OCI-LY3 (cell line): ENCODE results near the gene SNF8.

Source experiments
- EZH2phosphoT487 ChIP-seq: fragments of 200-600 bp; shearing (Covaris generic); IDR thresholded peaks from 2 replicates; pipeline ENCODE4 v1.6.1; 2018; ENCODE audit warnings: antibody characterized with exemption, mixed run types, low read depth
- TF ChIP-seq, protein P1 (sequence below): fragments of 200-600, 300-600 bp; sonication (generic); IDR thresholded peaks from 2 replicates; pipeline ENCODE4 v1.5.1; 2014; ENCODE audit warnings: antibody characterized with exemption, low read length, low read depth

DNA sequence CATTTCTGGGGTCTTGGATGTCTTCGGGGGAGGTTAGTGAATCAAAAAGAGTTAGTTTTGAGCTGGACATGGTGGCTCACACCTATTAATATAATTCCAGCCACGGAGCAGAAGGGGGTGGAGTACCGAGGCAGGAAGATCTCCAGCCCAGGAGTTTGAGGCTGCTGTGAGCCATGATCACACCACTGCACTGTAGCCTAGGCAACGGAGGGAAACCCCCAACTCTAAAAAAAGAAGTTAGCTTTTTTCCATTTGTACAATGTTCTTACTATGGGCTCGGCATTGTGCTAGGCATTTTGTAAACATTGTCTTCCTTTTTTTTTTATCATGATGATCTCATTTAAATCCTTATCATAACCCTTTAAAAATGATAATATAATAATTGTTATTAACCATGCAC, 8.3 kb upstream of the SNF8 start:
- TF ChIP-seq, protein P1, sequence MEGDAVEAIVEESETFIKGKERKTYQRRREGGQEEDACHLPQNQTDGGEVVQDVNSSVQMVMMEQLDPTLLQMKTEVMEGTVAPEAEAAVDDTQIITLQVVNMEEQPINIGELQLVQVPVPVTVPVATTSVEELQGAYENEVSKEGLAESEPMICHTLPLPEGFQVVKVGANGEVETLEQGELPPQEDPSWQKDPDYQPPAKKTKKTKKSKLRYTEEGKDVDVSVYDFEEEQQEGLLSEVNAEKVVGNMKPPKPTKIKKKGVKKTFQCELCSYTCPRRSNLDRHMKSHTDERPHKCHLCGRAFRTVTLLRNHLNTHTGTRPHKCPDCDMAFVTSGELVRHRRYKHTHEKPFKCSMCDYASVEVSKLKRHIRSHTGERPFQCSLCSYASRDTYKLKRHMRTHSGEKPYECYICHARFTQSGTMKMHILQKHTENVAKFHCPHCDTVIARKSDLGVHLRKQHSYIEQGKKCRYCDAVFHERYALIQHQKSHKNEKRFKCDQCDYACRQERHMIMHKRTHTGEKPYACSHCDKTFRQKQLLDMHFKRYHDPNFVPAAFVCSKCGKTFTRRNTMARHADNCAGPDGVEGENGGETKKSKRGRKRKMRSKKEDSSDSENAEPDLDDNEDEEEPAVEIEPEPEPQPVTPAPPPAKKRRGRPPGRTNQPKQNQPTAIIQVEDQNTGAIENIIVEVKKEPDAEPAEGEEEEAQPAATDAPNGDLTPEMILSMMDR, result no peak
- no peak for TF ChIP-seq EZH2phosphoT487
